CD14-positive monocyte (primary cell): ENCODE measurements around the gene CARS2. TPM values are rescaled to one million over a fixed set of nuclear protein-coding genes. Genes with fewer than 3 reads are reported as not detected.
"Not testable (repeated sequence)": the region's sequence is repeated elsewhere in the genome, so short reads cannot be mapped to it uniquely, and the experiment has no call there.

Experiments used
- DNase-seq, 3 donors: peaks; one replicate each; pipeline ENCODE4 v3.0.0-alpha.2; 2011 to 2022
- H2AFZ ChIP-seq: 2 replicates; pipeline ENCODE4 v1.6.0; 2012; ENCODE audit warnings: mild to moderate bottlenecking, low read depth, low read length, inconsistent platforms; ENCODE audit not compliant: insufficient read depth, poor library complexity, severe bottlenecking
- H3K27ac ChIP-seq, 2 donors: 1 replicate in 1 of 2; 2 replicates in 1 of 2; pipeline ENCODE4 v1.5.1; 2012 to 2013; ENCODE audit warnings: low read length in 2 of 2, control low read depth in 1 of 2, inconsistent platforms in 1 of 2, low read depth in 1 of 2, mild to moderate bottlenecking in 1 of 2
- H3K27me3 ChIP-seq, 2 donors: one replicate each; pipeline versions ENCODE4 v1.6.0 to v1.6.1; 2011 to 2013; ENCODE audit warnings: low read length in 2 of 2; ENCODE audit not compliant: control insufficient read depth in 2 of 2, insufficient read depth in 2 of 2
- H3K36me3 ChIP-seq, 2 donors: replicated peaks in 1 of 2; 1 replicate in 1 of 2; 2 replicates in 1 of 2; pipeline versions ENCODE4 v1.5.1 to v1.6.1; 2012 to 2013; ENCODE audit warnings: low read length in 2 of 2, control low read depth in 1 of 2, inconsistent platforms in 1 of 2, mild to moderate bottlenecking in 1 of 2; ENCODE audit not compliant: insufficient read depth in 2 of 2, control insufficient read depth in 1 of 2
- H3K4me1 ChIP-seq, 2 donors: 1 replicate in 1 of 2; 2 replicates in 1 of 2; pipeline versions ENCODE4 v1.5.1 to v1.6.1; 2012 to 2013; ENCODE audit warnings: low read length in 2 of 2, control low read depth in 1 of 2, inconsistent platforms in 1 of 2, mild to moderate bottlenecking in 1 of 2, moderate library complexity in 1 of 2; ENCODE audit not compliant: insufficient read depth in 2 of 2, control insufficient read depth in 1 of 2
- H3K4me2 ChIP-seq: replicated peaks from 2 replicates; pipeline ENCODE3; 2012; ENCODE audit warnings: low read length, moderate library complexity, mild to moderate bottlenecking; ENCODE audit not compliant: poor library complexity, severe bottlenecking; ENCODE audit errors: extremely low read depth
- H3K4me3 ChIP-seq, 3 experiments: fragments of 200-600 bp in 1 of 3; sonication (generic) in 1 of 3; replicated peaks in 1 of 3; 1 replicate in 2 of 3; 2 replicates in 1 of 3; pipeline ENCODE4 v1.5.1; 2011 to 2013; ENCODE audit warnings: low read length in 3 of 3, mild to moderate bottlenecking in 3 of 3, control low read depth in 2 of 3, low read depth in 2 of 3, inconsistent platforms in 1 of 3, moderate library complexity in 1 of 3
- H3K79me2 ChIP-seq: 2 replicates; pipeline ENCODE4 v1.6.0; 2012; ENCODE audit warnings: mild to moderate bottlenecking, control low read depth, inconsistent platforms, low read length, moderate library complexity; ENCODE audit not compliant: insufficient read depth
- H3K9ac ChIP-seq: 2 replicates; pipeline ENCODE4 v1.6.0; 2017; ENCODE audit warnings: low read length, mild to moderate bottlenecking; ENCODE audit not compliant: insufficient read depth, poor library complexity, severe bottlenecking
- H3K9me3 ChIP-seq, 2 donors: replicated peaks in 1 of 2; 1 replicate in 1 of 2; 2 replicates in 1 of 2; pipeline versions ENCODE4 v1.5.1 to v1.6.1; 2012 to 2013; ENCODE audit warnings: low read length in 2 of 2, control low read depth in 1 of 2; ENCODE audit not compliant: control insufficient read depth in 1 of 2, insufficient read depth in 1 of 2
- H4K20me1 ChIP-seq: 2 replicates; pipeline ENCODE4 v1.6.0; 2012; ENCODE audit warnings: mild to moderate bottlenecking, low read length, control low read depth, moderate library complexity; ENCODE audit not compliant: insufficient read depth
- H3K27ac Mint-ChIP-seq, 7 donors: one replicate each; pipeline ENCODE4 v1.8.0; 2020; ENCODE audit warnings: mild to moderate bottlenecking in 7 of 7, mixed read lengths in 7 of 7, moderate library complexity in 6 of 7, inconsistent platforms in 2 of 7
- H3K27me3 Mint-ChIP-seq, 3 donors: one replicate each; pipeline ENCODE4 v1.8.0; 2021 to 2022; ENCODE audit warnings: low read depth in 3 of 3, mild to moderate bottlenecking in 3 of 3, mixed read lengths in 3 of 3, moderate library complexity in 3 of 3, inconsistent platforms in 1 of 3
- H3K36me3 Mint-ChIP-seq, 2 donors: one replicate each; pipeline ENCODE4 v1.8.0; 2020; ENCODE audit warnings: mixed read lengths in 2 of 2, inconsistent platforms in 1 of 2, mild to moderate bottlenecking in 1 of 2
- H3K4me1 Mint-ChIP-seq: one replicate; pipeline ENCODE4 v1.8.0; 2020; ENCODE audit warnings: mild to moderate bottlenecking, mixed read lengths
- H3K4me3 Mint-ChIP-seq, 2 donors: one replicate each; pipeline ENCODE4 v1.8.0; 2020; ENCODE audit warnings: mild to moderate bottlenecking in 2 of 2, mixed read lengths in 2 of 2, moderate library complexity in 1 of 2
- H3K9me3 Mint-ChIP-seq, 7 donors: one replicate each; pipeline ENCODE4 v1.8.0; 2020 to 2022; ENCODE audit warnings: mixed read lengths in 7 of 7, mild to moderate bottlenecking in 6 of 7, moderate library complexity in 6 of 7, inconsistent platforms in 2 of 7
- whole genome bisulfite sequencing: methylation state at CpG from one replicate; pipeline ENCODE4 v1.1.5; 2013; ENCODE audit warnings: missing lambda C conversion rate; ENCODE audit not compliant: insufficient coverage; 5-methylcytosine and 5-hydroxymethylcytosine counted together
- intact Hi-C, 2 donors: fragments of 100-400 bp; cut with micrococcal nuclease; formaldehyde crosslinking; loops; one replicate each; pipeline versions ENCODE4 v1.15.0 to v1.15.1; 2023
- polyA plus RNA-seq, 3 donors: library from polyadenylated mRNA; depleted of rRNA in 1 of 3; unstranded in 2 of 3; stranded (reverse) in 1 of 3; fragments of 300-500 nt in 2 of 3; fragments of >200 nt in 1 of 3; fragmentation: Illumina TruSeq in 2 of 3; gene quantifications; 1 replicate in 2 of 3; 2 replicates in 1 of 3; pipeline ENCODE4 v1.2.3, GENCODE V29; 2012 to 2021
- TF ChIP-seq, protein P1 (sequence below): fragments of 200-600 bp; IDR thresholded peaks from one replicate; pipeline ENCODE4 v1.8.0; 2022; ENCODE audit warnings: antibody characterized with exemption, mild to moderate bottlenecking

The CARS2 gene
- polyA plus RNA-seq, 3 donors = 130 to 305 (median 227) TPM

DNA sequence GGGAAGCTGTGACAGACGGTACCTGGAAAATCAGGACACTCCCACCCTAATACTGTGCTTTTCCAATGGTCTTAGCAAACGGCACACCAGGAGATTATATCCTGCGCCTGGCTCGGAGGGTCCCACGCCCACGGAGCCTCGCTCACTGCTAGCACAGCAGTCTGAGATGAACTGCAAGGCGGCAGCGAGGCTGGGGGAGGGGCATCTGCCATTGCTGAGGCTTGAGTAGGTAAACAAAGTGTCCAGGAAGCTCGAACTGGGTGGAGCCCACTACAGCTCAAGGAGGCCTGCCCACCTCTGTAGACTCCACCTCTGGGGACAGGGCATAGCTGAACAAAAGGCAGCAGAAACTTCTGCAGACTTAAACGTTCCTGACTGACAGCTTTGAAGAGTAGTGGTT is 36.1 kb downstream of the CARS2 start:
- peaks cover 41 to 69% of the 10 kb centered on the region in 2 donors for H3K36me3 Mint-ChIP-seq
- WGBS = 100% methylated on average over 6 of the region's 11 CpGs

DNA sequence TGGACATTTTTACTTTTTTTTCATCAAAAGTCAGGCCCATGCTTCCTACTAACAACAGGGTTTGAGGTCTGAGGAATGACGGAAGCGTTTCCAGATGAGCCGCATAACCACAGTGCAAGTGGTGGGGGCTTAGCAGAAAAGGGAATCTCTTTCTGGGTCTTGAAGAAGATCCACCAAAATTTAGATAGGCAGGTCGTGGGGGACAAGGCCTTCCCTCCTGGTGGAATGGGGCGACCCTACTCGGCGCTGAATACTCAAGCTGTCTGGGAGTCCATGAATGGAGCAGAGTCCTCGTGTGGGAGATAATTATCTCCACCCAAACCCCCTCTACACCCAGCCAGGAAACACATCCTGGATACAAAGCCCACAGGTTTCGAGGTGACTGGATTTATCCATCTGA is 36.9 kb downstream of the CARS2 start:
- Histone ChIP-seq H2AFZ (no peak overlapping the region), H3K4me2 (no peak overlapping the region), H3K9ac (no peak overlapping the region), H3K4me3 (no peak overlapping the region), H3K9me3 (no peaks in the 10 kb centered on the region), H3K36me3 (peaks cover 10% of the 10 kb centered on the region in 2 donors), H3K27me3 (no peaks in the 10 kb centered on the region), H4K20me1 (no peaks in the 10 kb centered on the region), H3K4me1 (peaks cover 40% of the 10 kb centered on the region in 2 donors), H3K79me2 (peaks cover 34% of the 10 kb centered on the region), H3K27ac (no peak overlapping the region)
- 100% methylated on average over 2 of the region's 9 CpGs for WGBS
- H3K4me1 Mint-ChIP-seq = peaks cover 48% of the 10 kb centered on the region
- no peak overlapping the region for H3K4me3 Mint-ChIP-seq
- DNase-seq = no peak
- H3K27ac Mint-ChIP-seq = peak overlapping the region in 2 of 7 donors; percentile 4 to 37
- TF ChIP-seq, protein P1, sequence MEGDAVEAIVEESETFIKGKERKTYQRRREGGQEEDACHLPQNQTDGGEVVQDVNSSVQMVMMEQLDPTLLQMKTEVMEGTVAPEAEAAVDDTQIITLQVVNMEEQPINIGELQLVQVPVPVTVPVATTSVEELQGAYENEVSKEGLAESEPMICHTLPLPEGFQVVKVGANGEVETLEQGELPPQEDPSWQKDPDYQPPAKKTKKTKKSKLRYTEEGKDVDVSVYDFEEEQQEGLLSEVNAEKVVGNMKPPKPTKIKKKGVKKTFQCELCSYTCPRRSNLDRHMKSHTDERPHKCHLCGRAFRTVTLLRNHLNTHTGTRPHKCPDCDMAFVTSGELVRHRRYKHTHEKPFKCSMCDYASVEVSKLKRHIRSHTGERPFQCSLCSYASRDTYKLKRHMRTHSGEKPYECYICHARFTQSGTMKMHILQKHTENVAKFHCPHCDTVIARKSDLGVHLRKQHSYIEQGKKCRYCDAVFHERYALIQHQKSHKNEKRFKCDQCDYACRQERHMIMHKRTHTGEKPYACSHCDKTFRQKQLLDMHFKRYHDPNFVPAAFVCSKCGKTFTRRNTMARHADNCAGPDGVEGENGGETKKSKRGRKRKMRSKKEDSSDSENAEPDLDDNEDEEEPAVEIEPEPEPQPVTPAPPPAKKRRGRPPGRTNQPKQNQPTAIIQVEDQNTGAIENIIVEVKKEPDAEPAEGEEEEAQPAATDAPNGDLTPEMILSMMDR = no peak
- H3K27me3 Mint-ChIP-seq = peaks cover 0 to 4% (median 0%) of the 10 kb centered on the region in 3 donors
- intact Hi-C loops = loop anchor here in 1 of 2 donors (10.0 kb wide), 1 partner anchor 246 kb away; the partner anchor contains the start of gene ANKRD10
- H3K36me3 Mint-ChIP-seq = peaks cover 41 to 64% of the 10 kb centered on the region in 2 donors
- H3K9me3 Mint-ChIP-seq = peaks cover 0 to 3% (median 1%) of the 10 kb centered on the region in 7 donors

More for the DNA sequence above, 36.1 kb downstream of the CARS2 start:
- H3K4me1 Mint-ChIP-seq = peaks cover 43% of the 10 kb centered on the region
- peak overlapping the region in 1 of 7 donors; percentile 25 for H3K27ac Mint-ChIP-seq
- not testable (repeated sequence) for H3K9me3 ChIP-seq, DNase-seq, H3K9ac ChIP-seq, H3K4me3 Mint-ChIP-seq, H2AFZ ChIP-seq, H3K4me3 ChIP-seq, H3K36me3 ChIP-seq, H3K27me3 Mint-ChIP-seq, H3K9me3 Mint-ChIP-seq, H3K4me2 ChIP-seq, H4K20me1 ChIP-seq, H3K27ac ChIP-seq, H3K27me3 ChIP-seq
- Histone ChIP-seq H3K79me2 (peaks cover 27% of the 10 kb centered on the region), H3K4me1 (peaks cover 32 to 33% of the 10 kb centered on the region in 2 donors)
- intact Hi-C loops = loop anchor here in 1 of 2 donors (10.0 kb wide), 1 partner anchor 245 kb away; the partner anchor contains the start of gene ANKRD10
